Stimulated activated CD4-positive, alpha-beta T cell treated with anti-CD3 and anti-CD28 coated beads, Interleukin-12 subunit alpha, Interleukin-12 subunit beta, amount 100 ng/mL, for 48 hours (primary cell): ENCODE data around the gene SLC16A2.

ENCODE experiments used
- DNase-seq, 3 donors: peaks; one replicate each; pipeline ENCODE4 v3.0.0-alpha.2; 2020; ENCODE audit warnings: low read depth in 2 of 3, low spot score in 1 of 3

SLC16A2 gene

GRCh38 chrX:74421036-74421739 lies at the start of gene SLC16A2:
Gene SLC16A2, plus strand, starts transcription at chrX:74421493. Its CDS starts 145 bp downstream, at chrX:74421638.
- peak in 2 of 3 donors; percentile 8 to 14 for DNase-seq

DNA sequence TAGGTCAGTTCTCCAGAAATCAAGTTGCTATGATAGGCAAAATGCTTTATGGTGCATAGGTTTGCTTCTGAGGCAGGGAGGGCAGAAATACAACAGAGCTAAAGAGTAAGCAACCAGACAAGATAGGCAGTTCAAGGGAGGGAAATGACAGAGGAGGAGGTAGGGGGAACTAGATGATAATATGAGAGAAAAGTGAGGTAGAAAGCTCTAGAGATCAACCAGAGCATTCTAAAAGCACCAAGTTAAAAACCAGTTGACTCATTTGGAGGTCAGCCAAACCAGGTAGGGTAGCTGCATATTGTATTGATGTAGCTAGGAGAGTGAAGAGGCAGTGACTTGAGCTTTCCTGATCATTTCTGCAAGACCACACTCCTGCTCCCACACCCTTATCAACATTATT lies 49.0 kb upstream of the SLC16A2 start:
- no peak for DNase-seq

- no peak for DNase-seq
Measured at GRCh38 chrX:74377282-74377681, 44.0 kb upstream of the SLC16A2 start.

DNA sequence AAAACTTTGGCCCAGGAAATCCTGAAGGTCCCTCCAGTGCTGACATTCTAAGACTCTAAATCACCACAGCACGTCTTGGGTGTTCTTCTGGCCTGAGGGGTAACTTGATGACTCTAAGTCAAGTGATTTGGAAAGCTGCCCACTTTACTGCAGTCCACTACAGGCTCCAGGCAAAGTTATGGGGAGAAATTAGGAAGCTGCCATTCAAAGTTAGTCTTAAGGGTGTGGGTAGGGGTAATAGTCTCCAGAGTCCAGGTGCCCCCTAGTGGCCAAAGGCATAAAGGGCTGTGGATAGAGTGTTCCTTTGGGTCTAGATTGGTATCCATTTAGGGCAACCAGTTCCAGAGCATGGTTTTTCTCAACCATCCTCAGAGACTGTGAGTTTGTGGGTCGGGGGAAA lies 38.7 kb upstream of the SLC16A2 start:
- peak; percentile 32 to 68 (median 38) for DNase-seq

- no peak for DNase-seq
Measured at GRCh38 chrX:74383611-74384010, 37.7 kb upstream of the SLC16A2 start.

DNA sequence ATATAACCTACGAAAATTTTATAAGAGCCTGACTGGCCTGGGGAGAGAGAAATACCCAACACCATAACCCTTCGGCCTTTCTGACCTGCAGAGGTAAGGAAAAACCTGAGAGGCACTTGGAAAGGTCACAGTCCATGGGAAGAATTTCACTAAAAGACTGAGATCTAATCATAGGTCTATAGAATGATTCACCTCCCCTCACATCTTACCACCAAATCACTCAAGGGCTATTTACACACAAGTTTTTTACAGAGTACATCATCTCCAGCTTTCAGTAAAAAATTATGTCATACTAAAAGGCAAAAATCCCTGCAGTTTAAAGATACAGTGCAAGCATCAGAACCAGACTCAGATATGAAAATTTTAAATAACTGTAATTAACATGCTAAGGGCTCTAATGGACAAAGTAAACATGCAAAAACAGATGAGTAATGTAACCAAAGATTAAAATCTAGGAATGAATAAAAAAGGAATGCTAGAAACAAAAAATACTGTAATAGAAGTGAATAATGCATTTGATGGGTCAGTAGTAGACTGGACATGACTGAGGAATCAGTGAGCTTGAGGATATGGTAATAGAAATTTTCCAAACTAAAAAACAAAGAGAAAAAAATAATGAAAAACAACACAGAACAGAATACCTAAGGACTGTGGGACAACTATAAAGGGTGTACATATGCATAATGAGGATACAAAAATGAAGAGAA lies 32.1 kb upstream of the SLC16A2 start:
- no peak for DNase-seq

GRCh38 chrX:74395556-74395955 lies 25.7 kb upstream of the SLC16A2 start:
- DNase-seq = no peak

DNA sequence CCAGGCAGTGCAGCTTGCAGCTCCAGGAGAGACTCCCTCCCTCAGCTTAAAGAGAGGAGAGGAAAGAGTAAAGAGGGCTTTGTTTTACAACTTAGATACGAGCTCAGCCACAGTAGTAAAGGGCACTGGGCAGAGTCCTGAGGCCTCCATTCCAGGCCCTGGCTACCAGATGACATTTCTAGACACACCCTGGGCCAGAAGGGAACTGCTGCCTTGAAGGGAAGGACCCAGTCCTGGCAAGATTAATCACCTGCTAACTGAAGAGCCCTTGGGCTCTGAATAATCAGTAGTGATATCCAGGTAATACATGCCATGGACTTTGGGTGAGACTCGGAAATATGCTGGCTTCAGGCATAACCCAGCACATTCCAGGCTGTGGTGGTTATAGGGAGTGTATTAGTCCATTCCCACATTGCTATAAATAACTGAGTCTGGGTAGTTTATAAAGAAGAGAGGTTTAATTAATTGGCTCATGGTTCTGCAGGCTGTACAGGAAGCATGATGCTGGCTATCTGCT lies 15.3 kb upstream of the SLC16A2 start:
- no peak for DNase-seq

GRCh38 chrX:74408304-74408703 lies 13.0 kb upstream of the SLC16A2 start:
- no peak for DNase-seq

GRCh38 chrX:74419864-74420195 lies 1.5 kb upstream of the SLC16A2 start:
- DNase-seq = no peak

DNA sequence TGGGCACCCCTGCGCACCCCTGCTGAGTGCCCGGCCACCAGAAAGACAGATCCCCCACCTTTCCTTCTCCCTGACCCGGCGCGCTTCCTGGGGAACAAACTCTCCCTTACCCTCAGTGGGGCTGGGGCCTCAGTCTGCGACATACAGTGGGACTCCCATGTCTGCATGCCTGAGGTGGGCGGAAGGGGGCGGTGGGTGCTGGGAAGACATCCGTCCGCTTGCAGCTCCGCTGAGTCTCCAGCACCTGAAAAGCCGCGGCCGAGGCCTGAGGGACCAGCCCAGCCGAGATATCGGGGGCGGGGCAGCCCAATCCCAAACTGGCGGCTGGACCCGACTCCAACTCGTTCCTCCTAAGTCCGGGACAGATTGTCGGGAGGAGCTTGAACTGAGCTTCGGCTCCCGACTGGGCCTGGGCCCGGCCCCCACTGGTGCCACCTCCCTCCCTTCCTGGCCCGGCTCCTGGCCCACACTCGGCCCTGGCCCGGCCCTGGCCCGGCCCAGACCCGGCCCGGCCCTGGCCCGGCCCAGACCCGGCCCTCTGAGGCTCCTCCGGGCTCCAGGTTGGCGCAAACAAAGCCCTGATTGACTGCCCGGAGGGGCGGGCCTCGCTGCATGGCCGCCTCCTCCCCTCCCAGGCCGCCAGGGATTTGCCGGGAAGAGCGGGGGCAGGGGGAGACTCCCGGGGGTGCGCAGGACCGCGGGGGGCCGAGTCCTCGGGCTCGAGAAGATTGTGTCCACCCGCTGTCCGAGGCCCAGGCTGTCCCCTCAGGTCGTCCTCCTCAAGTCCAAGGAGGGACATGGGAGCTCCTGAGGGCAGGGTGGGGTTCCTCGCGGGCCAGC lies 877 bp upstream of the SLC16A2 start:
- DNase-seq = no peak

GRCh38 chrX:74421740-74422352 lies 553 bp downstream of the SLC16A2 start:
- DNase-seq = no peak

DNA sequence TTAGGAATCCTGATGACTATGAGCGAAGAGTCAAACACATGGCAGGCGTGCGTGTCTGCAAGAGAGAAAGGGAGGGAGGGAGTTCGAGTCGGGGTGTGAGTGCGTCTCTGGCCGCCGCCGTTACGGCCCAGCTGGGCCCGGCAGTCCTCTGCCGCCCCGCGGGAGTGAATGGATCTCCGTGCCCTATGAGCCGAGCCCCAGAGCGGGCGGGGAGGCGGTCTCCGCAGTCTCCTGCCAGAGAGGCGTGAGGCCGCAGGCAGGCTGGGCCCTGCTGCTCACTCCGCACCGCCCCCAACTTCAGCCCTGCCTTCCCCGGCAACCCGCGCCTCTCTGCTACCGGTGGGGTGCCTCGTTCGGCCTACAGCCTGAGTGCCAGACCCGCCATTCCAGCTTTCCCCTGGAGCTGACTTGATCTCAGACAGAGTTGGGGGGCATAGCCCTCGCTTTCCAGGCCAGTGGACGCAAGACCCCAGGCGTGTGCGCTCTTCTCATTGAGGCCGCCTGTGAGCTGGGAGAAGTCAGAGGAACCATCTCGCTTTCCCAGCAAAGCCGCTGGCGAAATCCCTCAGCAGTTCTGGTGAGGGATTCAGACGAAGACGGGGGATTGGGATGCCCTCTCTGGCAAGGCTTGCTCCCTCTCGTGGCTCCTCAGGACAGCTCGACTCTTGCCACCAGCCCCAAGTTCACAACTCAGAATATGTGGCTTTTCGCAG lies 1.4 kb downstream of the SLC16A2 start:
- no peak for DNase-seq

DNA sequence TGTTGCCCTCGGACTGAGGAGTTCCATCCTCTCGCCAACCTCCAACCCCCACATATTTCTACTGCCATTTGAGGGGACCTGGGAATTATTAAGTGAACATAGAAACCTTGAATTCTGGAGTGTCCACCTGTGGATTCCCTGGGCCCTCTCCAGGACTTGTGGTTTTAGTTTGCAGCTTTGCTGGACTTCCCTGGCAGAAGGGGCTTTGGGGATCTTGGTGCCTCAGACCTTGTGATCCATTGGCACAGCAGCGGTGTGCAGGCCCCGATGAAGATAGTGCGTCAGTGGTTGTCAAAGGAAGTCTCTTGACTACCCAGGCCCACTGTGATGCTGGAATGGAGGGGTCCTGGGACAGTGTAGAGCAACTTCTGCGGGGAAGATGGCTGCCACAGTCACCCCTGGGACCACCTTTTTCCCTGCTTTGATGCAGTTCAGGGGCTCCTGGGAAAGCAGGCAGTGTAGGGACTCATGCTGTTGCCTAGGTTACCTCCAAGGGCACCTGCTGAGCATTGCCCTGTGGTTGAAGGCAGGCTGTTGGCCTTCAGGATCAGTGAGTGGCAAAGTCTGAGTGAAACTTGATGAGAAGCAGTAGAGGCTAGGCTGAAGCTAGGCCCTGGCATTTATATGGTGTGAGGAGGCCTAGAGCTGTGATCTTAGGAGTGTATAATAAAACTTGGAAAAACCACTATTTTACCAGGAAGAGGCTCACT lies 2.2 kb downstream of the SLC16A2 start:
- no peak for DNase-seq

GRCh38 chrX:74426071-74426470 lies 4.8 kb downstream of the SLC16A2 start:
- no peak for DNase-seq

GRCh38 chrX:74426615-74427014 lies 5.3 kb downstream of the SLC16A2 start:
- DNase-seq = no peak

DNA sequence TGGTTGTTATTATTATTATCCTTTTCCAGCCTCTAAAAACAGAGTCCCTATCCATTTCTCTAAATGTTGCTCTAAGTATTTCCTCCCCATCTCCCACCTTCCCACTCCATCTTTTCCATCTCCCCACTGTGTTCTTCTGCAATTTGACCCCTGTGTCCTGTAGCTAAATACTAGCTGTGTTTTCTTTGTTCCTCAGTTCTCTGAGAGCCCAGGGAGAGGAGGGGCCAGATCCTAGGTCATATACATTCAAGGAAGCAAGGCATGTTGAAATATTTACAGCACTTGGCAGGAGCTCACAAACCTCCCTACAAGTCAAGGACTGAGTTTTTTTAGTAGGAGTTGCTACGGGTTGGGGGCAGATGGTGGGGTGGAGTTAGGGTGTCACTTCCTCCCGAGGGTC lies 10.5 kb downstream of the SLC16A2 start:
- DNase-seq = no peak

- DNase-seq = no peak
Measured at GRCh38 chrX:74434336-74434735, 13.0 kb downstream of the SLC16A2 start.

DNA sequence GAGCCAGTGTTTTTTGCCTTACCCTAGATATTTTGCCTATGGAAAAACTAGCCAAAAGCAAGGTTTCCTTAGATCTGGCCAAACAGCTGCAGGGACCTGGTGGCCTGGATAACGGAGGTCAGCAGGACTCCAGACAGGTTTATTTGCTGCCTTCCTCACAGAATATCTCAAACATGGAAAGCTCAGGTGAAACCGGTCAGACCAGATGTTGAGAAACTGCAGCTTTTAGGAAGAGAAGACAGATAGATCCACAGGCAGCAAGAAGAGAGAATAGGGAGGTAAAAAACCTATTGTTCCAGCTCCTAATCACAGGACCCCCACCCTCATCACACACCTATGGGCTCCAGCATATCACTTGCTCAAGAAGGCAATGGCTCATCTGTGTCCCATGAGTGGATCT lies 16.2 kb downstream of the SLC16A2 start:
- no peak for DNase-seq

- DNase-seq = no peak
Measured at GRCh38 chrX:74438764-74439163, 17.5 kb downstream of the SLC16A2 start.
